ENCODE data around the gene MED27. TPM values are rescaled to one million over a fixed set of nuclear protein-coding genes. Genes with fewer than 3 reads are reported as not detected.

MED27 gene
- total and polyA plus RNA-seq, 2 experiments from 2014 or later = 17.2 to 32.1 TPM

- no peak for DNase-seq (ENCODE audit: low spot score)
- Histone ChIP-seq H2AFZ (no peak overlapping the region), H3K4me1 (ENCODE audit: insufficient read depth) (no peaks in the 10 kb centered on the region), H3K27me3 (no peaks in the 10 kb centered on the region), H3K9me2 (replicated peaks; ENCODE audit: insufficient read depth) (no peaks in the 10 kb centered on the region), H3K9me3 (ENCODE audit: low read depth) (no peaks in the 10 kb centered on the region), H3K27ac (no peak overlapping the region), H3K4me3 (no peak overlapping the region), H3K36me3 (replicated peaks; ENCODE audit: insufficient read depth, low read depth) (no peaks in the 10 kb centered on the region), H3K79me2 (peaks cover 18% of the 10 kb centered on the region), H3K4me2 (no peak overlapping the region), H4K20me1 (ENCODE audit: insufficient read depth, poor library complexity, severe bottlenecking) (no peaks in the 10 kb centered on the region)
- TF ChIP-seq EZH2 (IDR thresholded peaks at IDR 0.05; ENCODE audit: borderline replicate concordance) (no peak), EZH2phosphoT487 (IDR thresholded peaks at IDR 0.05; ENCODE audit: low read depth, severe bottlenecking, unreplicated experiment) (no peak), CTCF (IDR thresholded peaks at IDR 0.05; ENCODE audit: poor library complexity) (no peak)
- 91% methylated on average over 7 of the region's 7 CpGs for WGBS (ENCODE audit: low lambda C conversion rate, missing lambda C conversion rate)
These were observed 76.9 kb downstream of the MED27 start for GRCh38 chr9:132002643-132003318.

GRCh38 chr9:132001567-132001966 is 78.1 kb downstream of the MED27 start:
- Histone ChIP-seq H3K4me3 (no peak overlapping the region), H3K9me3 (ENCODE audit: low read depth) (no peaks in the 10 kb centered on the region), H3K4me1 (ENCODE audit: insufficient read depth) (no peaks in the 10 kb centered on the region), H3K9me2 (replicated peaks; ENCODE audit: insufficient read depth) (no peaks in the 10 kb centered on the region), H3K27ac (no peak overlapping the region), H4K20me1 (ENCODE audit: insufficient read depth, poor library complexity, severe bottlenecking) (no peaks in the 10 kb centered on the region), H3K36me3 (replicated peaks; ENCODE audit: insufficient read depth, low read depth) (no peaks in the 10 kb centered on the region), H3K4me2 (no peak overlapping the region), H3K27me3 (no peaks in the 10 kb centered on the region), H2AFZ (no peak overlapping the region), H3K79me2 (peaks cover 18% of the 10 kb centered on the region)
- DNase-seq (ENCODE audit: low spot score) = no peak
- WGBS (ENCODE audit: low lambda C conversion rate, missing lambda C conversion rate) = 95% methylated on average over 4 of the region's 4 CpGs
- TF ChIP-seq CTCF (IDR thresholded peaks at IDR 0.05; ENCODE audit: poor library complexity) (no peak), EZH2 (IDR thresholded peaks at IDR 0.05; ENCODE audit: borderline replicate concordance) (no peak), EZH2phosphoT487 (IDR thresholded peaks at IDR 0.05; ENCODE audit: low read depth, severe bottlenecking, unreplicated experiment) (no peak)

- Histone ChIP-seq H3K4me1 (ENCODE audit: insufficient read depth) (no peaks in the 10 kb centered on the region), H3K36me3 (replicated peaks; ENCODE audit: insufficient read depth, low read depth) (no peaks in the 10 kb centered on the region), H4K20me1 (ENCODE audit: insufficient read depth, poor library complexity, severe bottlenecking) (no peaks in the 10 kb centered on the region), H3K79me2 (peaks cover 11% of the 10 kb centered on the region), H3K27me3 (no peaks in the 10 kb centered on the region), H3K4me3 (no peak overlapping the region), H3K9me2 (replicated peaks; ENCODE audit: insufficient read depth) (no peaks in the 10 kb centered on the region), H3K9me3 (ENCODE audit: low read depth) (no peaks in the 10 kb centered on the region), H3K4me2 (no peak overlapping the region), H2AFZ (no peak overlapping the region), H3K27ac (no peak overlapping the region)
- no peak for DNase-seq (ENCODE audit: low spot score)
- TF ChIP-seq EZH2phosphoT487 (IDR thresholded peaks at IDR 0.05; ENCODE audit: low read depth, severe bottlenecking, unreplicated experiment) (no peak), CTCF (IDR thresholded peaks at IDR 0.05; ENCODE audit: poor library complexity) (no peak), EZH2 (IDR thresholded peaks at IDR 0.05; ENCODE audit: borderline replicate concordance) (no peak)
- 93% methylated on average over 3 of the region's 3 CpGs for WGBS (ENCODE audit: low lambda C conversion rate, missing lambda C conversion rate)
These were observed 79.0 kb downstream of the MED27 start for GRCh38 chr9:132000659-132001058.

Data from hepatocyte (in vitro differentiated cells).